HG03039 (cell line): ENCODE results near the gene RBMS3.

ENCODE experiments used
- ATAC-seq: cut with Tn5 transposase; IDR thresholded peaks from one replicate; pipeline ENCODE4 v1.9.1; 2021; ENCODE audit warnings: mild to moderate bottlenecking, moderate library complexity; ENCODE audit not compliant: unreplicated experiment

The RBMS3 gene

DNA sequence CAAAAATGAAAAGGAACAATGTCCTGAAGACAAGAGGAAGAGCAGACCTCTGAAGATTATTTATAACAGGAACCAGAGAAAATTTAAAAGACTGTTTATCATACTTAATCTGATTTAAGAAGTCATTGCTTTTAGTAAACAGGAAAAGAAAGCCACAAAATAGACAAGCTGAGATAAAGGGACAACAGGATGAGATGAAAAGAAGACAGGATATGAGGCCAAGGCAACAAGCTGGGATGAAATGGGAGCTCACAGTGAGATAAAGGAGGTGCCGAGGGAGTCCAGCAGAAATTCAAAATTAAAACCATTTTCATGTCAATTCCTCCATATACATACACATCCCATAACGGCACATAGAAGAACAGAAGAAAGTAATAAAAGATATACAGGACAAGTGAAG, 277.0 kb downstream of the RBMS3 start:
- no peak for ATAC-seq

DNA sequence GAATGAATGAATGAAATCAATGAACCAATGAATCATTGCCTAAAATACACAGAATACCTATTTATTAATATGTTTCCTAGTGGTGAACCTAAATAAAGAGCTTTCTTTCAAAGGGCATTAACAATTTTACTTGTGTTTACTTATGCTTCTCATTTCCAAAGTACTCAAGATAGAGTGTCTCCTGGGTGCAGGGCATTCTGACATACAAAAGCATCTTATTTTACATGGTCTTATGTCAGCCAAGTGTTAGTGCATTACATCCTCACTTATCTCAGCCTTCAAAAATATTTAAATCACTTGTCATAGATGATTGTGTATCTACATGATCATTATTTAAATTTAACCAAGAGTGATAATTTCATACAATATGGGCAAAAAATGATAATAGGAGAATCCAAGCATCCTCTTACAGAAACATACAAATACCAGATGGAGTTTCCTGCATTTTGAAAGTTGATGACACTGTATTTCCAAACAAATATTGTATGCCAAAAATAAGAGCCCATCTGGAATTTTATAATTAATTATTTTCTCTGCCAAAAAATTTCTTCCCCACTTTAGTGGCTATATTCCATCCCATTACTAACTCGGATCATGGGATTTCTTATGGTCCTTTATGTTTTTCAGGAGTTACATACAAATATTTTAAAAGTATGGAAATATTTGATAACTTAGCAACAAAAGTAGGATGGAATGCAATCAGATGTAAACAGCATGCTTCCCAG, 279.0 kb downstream of the RBMS3 start:
- ATAC-seq, result no peak

DNA sequence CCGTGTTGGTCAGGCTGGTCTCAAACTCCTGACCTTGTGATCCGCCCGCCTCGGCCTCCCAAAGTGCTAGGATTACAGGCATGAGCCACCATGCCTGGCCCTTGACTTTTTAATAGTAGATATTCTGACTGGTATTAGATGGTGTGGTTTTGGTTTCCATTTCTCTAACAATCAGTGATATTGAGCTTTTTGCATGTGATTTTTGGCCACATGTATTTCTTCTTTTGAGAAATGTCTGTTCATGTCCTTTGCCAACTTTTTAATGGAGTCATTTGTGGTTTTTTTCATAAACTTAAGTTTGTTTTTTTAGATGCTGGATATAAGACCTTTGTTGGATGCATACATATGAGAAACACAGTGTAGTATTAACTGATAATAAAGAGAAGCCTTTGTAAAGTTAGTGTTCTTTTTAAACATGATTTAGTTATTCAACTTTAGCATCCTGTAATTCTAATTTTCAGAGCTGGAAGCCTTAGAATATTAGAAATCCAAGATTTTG, 280.8 kb downstream of the RBMS3 start:
- ATAC-seq, result no peak

DNA sequence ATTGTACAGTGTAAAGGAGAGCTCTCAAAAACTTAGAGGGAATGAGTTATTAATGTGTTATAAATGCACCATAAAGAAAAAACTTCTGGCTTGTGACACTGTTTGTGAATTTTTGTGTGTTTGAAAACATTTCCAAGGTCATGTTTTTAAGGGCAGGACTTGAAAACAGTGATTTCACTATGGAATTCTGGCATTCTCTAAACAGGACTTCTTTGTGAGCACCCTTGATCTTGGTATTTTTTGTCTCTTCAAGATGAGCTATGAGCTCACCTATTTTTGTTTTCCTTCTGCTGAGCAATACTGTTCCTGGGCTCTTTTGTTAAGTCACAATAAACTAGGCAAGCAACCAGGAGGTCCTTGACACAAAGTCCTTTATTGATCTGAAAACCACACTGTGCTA, 284.4 kb downstream of the RBMS3 start:
- ATAC-seq, result no peak

DNA sequence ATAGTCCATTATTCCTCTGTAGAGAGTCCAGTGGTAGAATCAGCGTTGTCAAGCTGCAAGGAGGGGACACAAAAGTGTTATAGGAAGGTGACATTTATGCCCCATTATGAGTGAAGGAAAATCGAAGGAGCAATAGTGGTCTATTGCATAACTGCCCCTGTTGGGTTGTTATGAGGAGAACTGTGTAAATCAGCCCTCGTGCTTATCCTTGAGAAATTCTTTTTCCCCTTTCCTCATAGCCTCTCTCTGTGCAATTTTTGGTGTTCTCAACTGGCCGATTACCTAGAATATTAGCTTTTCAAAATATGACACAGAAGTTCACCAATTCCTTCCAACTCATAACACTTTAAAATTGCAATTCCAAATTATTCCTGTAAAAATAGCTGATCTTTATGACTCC, 286.6 kb downstream of the RBMS3 start:
- ATAC-seq, result no peak

DNA sequence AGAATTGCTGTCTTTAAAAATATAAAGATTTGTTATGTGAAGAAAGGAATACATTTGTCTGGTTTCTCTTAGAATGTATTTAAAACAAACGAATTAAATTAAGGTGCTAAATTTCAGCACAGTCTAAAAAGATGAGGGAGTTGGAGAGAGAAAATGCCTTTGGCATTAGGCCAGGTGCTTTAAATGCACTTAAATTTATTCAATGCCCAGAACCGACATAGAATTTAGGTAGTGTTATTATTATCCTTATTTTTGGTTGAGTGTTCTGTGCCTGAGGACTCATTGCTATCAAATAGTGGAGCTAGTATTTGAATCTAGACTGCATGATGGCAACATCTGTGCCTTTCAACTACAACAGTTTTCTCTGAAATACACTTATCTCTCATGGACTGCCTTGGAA, 287.5 kb downstream of the RBMS3 start:
- ATAC-seq, result no peak

DNA sequence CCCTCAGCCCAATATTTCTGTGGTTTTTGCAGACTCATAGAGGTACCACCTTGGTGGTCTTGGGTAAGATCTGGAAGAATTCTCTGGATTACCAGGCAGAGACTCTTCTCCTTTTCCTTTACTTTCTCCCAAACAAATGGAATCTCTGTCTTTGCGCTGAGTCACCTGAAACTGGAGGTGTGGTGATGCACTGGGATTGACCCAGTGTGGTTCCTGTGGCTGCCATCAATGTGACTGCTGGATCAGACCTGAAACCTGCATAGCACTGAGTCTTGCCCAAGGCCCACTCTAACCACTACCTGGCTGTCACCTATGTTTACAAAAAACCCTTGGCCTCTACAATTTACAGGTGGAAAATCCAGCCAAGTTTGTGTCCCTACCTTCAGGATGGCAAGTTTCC, 295.3 kb downstream of the RBMS3 start:
- ATAC-seq, result no peak

DNA sequence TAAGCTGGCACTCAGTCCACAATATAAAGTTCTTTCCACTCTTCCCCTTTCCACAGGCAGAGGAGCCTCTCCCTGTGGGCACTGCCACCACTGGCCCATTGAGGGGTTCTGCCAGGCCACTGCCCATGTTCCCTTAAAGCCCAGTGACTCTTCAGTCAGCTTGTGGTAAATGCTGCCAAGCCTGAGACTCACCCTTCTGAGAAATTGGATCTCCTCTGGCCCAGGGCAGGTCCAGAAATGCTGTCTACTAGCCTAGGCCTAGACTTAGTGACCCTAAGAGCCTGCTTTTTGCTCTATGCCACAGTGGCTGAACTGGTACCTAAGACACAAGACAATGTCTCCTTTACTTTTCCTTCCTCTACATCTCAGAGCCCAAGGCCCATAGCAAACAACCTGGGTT, 295.8 kb downstream of the RBMS3 start:
- ATAC-seq, result no peak

DNA sequence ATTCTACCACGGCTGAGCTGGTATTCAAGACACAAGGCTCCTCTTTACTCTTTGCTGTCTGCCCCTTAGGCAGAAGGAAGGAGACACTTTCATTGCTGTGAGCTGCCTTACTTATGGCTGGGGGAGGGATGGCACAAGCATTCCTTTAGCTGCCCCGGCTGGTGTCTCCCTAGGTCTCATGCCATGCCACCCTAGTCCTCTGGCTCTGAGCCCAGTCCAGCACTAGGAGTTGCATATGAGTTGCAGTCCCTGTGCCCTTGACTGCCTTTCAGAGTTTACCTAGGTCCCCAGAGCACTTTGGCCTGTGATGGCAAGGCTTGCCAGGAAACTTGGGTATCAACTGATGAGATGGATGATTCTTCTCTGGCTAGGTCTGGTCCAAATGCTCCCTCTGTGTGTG, 296.4 kb downstream of the RBMS3 start:
- ATAC-seq, result no peak

DNA sequence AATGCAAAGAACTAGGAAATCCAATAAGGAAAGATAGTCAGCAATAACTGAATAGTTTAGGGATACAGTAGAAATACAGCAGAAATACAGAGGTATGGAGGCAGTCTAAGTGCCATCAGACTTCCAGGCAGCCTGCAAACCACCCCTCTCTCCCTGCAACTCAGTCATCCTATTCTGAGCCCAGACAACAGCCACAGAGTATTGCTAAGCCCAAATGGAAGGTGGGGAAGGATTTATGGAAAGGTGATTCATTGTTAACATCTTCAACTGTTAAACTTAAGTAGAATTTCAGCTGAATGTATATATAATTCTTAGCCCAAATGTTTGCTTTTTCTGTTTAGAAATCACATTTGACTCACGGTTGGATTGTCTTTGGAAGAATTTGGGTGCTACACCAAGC, 300.4 kb downstream of the RBMS3 start:
- no peak for ATAC-seq

DNA sequence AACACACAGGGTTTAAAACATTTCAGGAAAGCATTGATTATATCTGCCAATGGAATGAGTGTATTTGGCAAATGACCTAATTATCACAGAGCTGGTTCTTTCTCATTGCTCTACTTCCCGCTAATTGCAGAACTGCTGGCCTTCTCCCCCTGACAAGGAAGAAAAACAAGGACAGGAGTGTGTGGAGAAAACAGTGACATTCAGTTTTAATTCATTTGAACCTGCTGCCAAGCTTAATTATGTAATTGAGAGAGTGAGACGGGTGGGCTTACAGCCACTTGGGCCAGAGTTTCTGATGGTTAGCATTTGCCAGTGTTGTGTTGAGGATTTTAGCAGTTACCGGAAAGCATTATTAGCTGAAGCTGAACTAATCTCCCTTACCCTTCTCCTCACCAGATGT, 301.4 kb downstream of the RBMS3 start:
- ATAC-seq, result no peak

DNA sequence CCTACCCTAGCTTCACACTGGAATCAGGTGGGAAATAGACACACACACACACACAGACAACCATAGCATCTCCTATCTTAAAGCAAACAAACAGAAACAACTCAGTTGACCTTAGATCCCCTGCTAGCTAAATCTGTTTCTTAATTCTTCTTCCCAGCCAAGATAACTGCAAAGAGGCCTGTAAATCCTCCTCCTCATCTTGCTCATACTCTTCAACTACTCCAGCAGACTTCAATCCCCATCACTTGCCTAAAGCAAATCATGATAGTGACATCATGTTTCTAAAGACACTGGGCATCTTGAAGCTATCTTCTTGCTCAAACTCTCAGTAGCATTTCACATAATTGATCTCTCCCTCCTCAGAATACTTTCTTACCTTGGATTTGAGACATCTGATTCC, 303.0 kb downstream of the RBMS3 start:
- ATAC-seq, result no peak

DNA sequence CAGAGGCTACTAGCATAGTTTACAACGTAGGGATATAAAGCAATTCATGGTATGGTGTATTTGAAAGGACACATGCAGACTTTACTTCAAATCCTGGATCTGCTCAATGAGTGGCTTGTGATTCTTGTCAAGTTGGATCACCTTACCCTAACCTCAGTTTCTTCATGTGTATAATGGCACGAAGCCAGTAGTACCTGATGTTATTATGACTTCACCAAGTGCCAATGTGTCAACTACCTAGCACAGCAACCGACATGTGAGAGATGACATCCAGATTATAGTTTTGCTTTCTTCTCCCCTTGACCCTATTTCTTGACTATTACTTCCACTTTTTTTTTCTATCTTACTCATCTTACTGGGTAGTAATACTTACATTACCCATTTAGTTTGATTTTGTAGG, 304.5 kb downstream of the RBMS3 start:
- no peak for ATAC-seq

DNA sequence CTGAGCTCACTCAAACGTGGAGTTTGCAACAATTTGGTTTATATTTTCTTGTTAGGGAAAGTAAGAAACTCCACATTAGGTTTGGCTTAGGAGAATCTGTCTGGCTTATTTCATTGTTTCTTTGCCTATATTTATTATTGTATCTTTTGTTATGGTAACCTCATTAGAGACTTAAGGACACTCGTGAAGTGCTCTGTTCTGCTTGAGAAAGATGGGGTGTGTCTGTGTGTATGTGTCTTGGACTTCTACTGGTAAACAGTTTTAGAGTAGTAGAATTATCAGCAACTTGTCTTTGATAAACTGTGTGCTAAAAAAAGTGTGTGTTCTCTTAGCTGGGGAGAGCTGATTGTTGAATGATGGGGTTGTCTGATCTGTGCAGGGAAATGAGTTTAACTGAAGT, 306.5 kb downstream of the RBMS3 start:
- ATAC-seq, result no peak

DNA sequence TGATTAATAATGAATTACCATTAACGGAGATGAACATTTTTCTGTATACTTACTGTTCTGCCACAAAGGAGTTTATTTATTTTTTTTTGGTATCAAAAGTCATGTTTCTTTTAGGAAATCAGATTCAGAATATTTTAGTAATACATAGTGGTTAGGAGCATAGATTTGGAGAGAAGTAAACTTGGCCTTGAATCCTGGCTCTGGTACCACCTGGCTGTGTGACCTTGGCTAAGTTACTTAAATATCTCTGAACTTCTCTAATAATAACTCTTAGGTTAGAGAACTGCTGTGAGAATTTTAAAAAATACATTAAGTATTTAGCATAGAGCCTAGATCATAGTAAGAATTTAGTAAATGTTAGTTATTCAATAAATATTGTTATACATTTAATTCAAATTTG, 309.1 kb downstream of the RBMS3 start:
- no peak for ATAC-seq

DNA sequence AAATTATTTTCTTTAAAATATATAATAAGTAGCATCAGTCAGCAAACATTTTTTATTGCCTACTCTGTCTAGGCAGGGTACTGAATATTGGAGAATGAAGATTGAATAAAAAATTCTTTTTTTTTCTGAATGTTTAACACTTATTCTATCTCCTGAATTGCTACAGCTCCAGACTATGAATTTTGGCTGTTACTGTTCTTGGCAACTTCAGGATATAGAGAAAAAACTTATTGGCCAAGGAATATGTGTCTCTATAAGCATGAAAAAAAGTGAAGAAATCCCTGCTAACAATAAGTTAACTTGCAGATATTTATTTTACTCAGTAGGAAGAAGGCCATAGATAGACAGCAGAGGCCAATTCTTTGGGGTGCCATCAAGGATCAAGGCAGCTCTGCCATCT, 309.6 kb downstream of the RBMS3 start:
- no peak for ATAC-seq

DNA sequence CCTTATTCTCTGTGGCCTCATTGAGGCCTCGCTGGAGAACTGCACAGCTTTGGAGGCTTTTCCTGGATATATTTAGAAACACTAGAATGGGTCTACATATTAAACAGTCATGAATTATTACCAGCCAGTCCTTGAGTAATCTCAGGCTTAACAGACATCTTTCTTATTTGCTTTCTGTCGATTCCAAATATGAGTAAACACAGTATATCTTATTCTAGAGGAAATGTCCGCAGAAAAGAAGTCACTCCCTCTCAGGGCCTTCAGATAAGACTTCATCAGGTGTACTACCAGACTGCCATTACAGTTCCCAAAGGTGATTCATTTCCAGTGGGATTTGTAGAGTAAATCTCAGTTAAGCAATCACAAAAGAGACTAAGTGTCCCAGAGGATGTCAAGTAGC, 310.7 kb downstream of the RBMS3 start:
- ATAC-seq, result no peak

DNA sequence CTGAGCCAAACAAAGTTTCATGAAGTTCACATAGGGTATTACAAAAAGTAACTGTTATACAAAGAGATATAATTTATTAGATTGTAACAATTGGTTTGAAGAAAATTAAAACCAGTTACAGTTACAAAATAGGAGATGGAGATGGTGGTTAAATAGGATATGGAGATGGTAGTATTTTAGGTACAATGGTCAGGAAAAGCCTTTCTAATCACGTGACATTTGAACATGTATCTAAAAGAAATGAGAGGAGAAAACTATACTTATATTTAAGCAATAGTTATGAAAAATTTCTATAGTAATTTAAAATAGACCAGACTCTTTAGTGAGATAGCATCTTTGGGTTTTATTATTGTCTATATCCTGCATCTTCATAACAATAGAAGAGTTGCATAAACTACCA, 312.9 kb downstream of the RBMS3 start:
- no peak for ATAC-seq

DNA sequence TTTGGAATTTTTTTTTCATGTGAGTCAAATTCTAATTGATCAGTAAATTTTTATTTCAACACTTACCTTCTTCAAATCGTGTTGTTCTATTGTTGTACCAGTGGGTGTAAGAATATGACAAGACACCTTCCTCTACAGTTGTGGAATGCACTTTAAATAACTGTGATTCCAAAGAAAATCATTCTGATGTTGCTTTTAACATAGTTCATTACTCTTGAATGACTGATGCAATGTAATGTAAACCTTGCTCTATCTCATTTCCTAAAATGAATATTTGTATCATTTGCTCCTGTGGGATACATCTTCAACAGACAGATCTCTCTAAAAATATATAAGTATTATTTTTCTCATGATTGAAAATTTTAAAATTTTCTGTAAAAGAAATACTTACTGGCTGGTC, 313.4 kb downstream of the RBMS3 start:
- ATAC-seq, result no peak

DNA sequence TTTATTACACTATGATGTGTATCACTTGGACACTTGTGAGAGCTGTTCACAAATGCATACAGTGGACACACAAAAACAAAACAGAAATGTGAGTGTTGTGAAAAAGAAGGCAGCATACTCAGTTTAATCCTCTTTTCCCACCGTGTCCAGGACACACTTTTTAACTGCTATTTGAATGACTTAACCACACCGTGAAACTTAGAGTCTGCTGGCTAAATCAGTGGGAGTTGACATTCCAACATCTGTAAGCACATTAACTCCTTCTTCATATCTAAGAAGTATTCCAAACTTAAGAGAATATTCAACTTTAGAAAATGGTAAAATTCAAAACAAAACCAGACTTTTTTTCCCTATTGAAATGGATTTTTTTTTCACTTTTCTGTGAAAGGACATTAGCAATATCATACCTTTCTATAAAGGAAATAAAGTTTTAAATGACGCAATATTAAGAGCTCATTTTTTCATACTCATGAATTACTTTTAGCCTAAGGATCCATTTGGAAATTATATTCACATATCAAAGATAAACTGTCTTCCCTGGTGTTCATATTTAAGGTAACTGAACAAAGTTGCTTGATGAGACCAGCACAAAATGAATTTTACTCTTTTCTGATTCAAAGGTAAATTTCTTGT, 316.6 kb downstream of the RBMS3 start:
- ATAC-seq, result no peak

DNA sequence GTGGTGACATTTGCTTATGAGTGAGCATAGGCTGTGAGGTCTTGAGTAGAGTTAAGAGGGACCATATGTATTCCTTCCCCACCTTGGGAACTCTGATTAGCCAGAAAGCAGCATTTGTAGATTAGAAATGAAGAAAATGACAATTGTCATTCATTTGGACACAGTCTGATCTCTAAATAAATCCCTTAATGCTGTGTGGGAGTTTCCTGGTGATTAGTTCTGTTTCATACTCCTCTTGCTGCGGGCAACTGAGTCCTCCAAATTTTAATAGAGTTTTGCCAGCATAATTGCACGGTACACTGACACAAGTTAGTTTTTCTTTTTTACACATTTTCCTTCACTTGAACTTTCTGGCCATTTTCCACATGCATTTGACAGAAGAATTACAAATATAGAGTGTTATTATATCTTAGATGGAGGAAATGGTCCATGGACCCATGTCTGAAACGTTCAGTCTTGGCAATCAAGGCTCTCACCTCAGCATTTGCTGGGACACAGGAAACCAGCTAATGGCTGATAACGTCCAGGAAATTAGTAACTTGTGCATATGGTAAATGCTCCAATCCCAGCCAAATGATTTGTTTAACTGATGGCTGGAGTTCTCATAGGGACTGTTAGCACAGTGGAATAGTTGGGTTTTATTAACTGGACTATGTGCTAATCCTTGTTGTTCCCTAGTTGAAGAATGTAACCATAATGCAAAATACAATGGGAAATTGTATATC, 321.2 kb downstream of the RBMS3 start:
- ATAC-seq, result no peak

DNA sequence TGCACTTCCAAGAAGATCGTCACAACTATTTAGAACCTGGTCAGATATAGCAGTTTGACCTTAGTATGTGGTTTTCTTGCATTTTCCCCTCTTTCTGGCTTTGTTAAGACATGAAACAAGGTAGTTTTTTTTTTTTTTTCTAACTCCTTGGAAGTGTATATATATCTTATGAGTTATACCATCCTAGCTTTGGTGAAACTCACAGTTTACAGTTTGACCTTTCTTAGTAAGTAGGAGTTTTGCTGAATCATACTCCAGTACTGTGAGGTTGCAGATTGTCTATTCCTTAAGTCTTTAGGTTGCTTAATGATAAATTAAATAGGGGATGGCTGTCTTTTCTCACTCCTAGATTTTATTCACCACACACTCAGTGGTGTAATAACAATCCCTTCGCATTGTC, 325.0 kb downstream of the RBMS3 start:
- no peak for ATAC-seq
